HL-60 (cell line): Measurements from ENCODE around the gene COX7A2.

Source experiments
- GABPA ChIP-seq: IDR thresholded peaks from 2 replicates; pipeline ENCODE4 v1.6.1; 2012; ENCODE audit warnings: low read depth
- POLR2AphosphoS5 ChIP-seq: IDR thresholded peaks from 2 replicates; pipeline ENCODE4 v1.6.1; 2012; ENCODE audit warnings: low read depth
- SPI1 ChIP-seq: IDR thresholded peaks from 2 replicates; pipeline ENCODE4 v1.6.1; 2012; ENCODE audit warnings: low read depth, mild to moderate bottlenecking, borderline replicate concordance
- TF ChIP-seq, protein P1 (sequence below): IDR thresholded peaks from one replicate; pipeline ENCODE4 v1.5.1; 2011; ENCODE audit warnings: low read length, control low read depth, inconsistent platforms; ENCODE audit not compliant: insufficient read depth
- TF ChIP-seq, protein P2 (sequence below): IDR thresholded peaks from 2 replicates; pipeline ENCODE4 v1.6.1; 2012; ENCODE audit warnings: low read depth; ENCODE audit not compliant: insufficient replicate concordance

DNA sequence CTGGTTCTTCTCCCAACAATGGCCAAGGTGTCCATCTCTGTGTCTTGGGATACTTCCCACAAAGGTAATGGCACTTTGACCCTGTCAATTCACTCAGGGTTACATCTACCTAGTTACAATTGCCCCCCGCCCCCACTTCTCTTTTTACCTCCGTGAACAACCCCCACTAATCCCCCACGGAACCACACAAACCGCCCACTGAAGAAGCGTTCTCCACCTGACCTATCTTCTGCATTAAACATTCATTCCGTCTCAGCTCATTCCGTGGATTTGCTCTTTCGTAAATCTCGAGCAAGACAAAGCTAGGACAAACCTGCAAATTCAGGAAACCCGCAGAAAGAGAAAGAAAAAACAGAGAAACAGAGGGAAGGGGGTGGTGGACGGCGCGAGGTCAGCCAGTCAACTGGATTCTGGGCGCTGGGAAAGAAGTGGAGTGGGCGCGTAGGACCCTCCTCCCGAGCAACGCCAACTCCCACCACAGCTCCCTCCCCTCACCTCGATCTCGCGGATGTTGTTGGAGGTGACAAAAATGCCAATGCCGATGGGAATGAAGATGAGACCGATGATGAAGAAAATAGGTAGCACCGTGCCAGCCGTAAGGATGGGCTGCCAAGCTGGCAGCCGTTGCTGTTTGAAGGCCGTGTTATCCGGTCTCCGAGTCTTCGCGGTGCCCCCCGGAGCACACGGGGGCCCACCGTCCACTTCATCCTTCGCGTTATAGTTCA, 40.5 kb upstream of the COX7A2 start:
- TF ChIP-seq, protein P1, sequence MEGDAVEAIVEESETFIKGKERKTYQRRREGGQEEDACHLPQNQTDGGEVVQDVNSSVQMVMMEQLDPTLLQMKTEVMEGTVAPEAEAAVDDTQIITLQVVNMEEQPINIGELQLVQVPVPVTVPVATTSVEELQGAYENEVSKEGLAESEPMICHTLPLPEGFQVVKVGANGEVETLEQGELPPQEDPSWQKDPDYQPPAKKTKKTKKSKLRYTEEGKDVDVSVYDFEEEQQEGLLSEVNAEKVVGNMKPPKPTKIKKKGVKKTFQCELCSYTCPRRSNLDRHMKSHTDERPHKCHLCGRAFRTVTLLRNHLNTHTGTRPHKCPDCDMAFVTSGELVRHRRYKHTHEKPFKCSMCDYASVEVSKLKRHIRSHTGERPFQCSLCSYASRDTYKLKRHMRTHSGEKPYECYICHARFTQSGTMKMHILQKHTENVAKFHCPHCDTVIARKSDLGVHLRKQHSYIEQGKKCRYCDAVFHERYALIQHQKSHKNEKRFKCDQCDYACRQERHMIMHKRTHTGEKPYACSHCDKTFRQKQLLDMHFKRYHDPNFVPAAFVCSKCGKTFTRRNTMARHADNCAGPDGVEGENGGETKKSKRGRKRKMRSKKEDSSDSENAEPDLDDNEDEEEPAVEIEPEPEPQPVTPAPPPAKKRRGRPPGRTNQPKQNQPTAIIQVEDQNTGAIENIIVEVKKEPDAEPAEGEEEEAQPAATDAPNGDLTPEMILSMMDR: no peak
- TF ChIP-seq, protein P2, sequence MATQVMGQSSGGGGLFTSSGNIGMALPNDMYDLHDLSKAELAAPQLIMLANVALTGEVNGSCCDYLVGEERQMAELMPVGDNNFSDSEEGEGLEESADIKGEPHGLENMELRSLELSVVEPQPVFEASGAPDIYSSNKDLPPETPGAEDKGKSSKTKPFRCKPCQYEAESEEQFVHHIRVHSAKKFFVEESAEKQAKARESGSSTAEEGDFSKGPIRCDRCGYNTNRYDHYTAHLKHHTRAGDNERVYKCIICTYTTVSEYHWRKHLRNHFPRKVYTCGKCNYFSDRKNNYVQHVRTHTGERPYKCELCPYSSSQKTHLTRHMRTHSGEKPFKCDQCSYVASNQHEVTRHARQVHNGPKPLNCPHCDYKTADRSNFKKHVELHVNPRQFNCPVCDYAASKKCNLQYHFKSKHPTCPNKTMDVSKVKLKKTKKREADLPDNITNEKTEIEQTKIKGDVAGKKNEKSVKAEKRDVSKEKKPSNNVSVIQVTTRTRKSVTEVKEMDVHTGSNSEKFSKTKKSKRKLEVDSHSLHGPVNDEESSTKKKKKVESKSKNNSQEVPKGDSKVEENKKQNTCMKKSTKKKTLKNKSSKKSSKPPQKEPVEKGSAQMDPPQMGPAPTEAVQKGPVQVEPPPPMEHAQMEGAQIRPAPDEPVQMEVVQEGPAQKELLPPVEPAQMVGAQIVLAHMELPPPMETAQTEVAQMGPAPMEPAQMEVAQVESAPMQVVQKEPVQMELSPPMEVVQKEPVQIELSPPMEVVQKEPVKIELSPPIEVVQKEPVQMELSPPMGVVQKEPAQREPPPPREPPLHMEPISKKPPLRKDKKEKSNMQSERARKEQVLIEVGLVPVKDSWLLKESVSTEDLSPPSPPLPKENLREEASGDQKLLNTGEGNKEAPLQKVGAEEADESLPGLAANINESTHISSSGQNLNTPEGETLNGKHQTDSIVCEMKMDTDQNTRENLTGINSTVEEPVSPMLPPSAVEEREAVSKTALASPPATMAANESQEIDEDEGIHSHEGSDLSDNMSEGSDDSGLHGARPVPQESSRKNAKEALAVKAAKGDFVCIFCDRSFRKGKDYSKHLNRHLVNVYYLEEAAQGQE: no peak
- TF ChIP-seq GABPA: no peak
- TF ChIP-seq POLR2AphosphoS5: no peak
- TF ChIP-seq SPI1: peak; percentile 30; the same call in 1 of the 2 replicates
